Type B pancreatic cell (in vitro differentiated cells): ENCODE measurements around the gene TP53I11. TPM values are rescaled to one million over a fixed set of nuclear protein-coding genes. Genes with fewer than 3 reads are reported as not detected.

Source experiments
- DNase-seq: peaks from one replicate; pipeline ENCODE4 v3.0.0; 2021; ENCODE audit warnings: mixed read lengths; ENCODE audit not compliant: unreplicated experiment; ENCODE audit errors: extremely low spot score
- H3K27ac Mint-ChIP-seq: 2 replicates; pipeline ENCODE4 v1.8.0; 2021; ENCODE audit warnings: mild to moderate bottlenecking, mixed read lengths
- H3K27me3 Mint-ChIP-seq: 2 replicates; pipeline ENCODE4 v1.8.0; 2021; ENCODE audit warnings: mixed read lengths
- H3K36me3 Mint-ChIP-seq: 2 replicates; pipeline ENCODE4 v1.8.0; 2021; ENCODE audit warnings: mixed read lengths
- H3K4me1 Mint-ChIP-seq: one replicate; pipeline ENCODE4 v1.8.0; 2021; ENCODE audit warnings: mixed read lengths; ENCODE audit not compliant: unreplicated experiment
- H3K4me3 Mint-ChIP-seq: 2 replicates; pipeline ENCODE4 v1.8.0; 2021; ENCODE audit warnings: mild to moderate bottlenecking, mixed read lengths
- H3K9me3 Mint-ChIP-seq: 2 replicates; pipeline ENCODE4 v1.8.0; 2021; ENCODE audit warnings: mixed read lengths
- CTCF ChIP-seq: fragments of 200-600 bp; sonication (generic); conservative IDR thresholded peaks from 2 replicates; pipeline ENCODE4 v1.5.0; 2021; ENCODE audit warnings: antibody characterized with exemption, mild to moderate bottlenecking
- total RNA-seq: library from RNA; stranded (reverse); gene quantifications from 2 replicates; pipeline ENCODE4 v1.2.1, GENCODE V29; 2021; ENCODE audit warnings: low replicate concordance

Gene TP53I11
- total RNA-seq, 1 donor from 2014 or later, result 72.4 TPM

GRCh38 chr11:44960200-44960845, 9.6 kb upstream of the TP53I11 start:
- H3K4me3 Mint-ChIP-seq, result no peak overlapping the region
- TF ChIP-seq CTCF, result no peak
- H3K36me3 Mint-ChIP-seq, result no peaks in the 10 kb centered on the region
- no peaks in the 10 kb centered on the region for H3K9me3 Mint-ChIP-seq
- H3K27ac Mint-ChIP-seq, result no peak overlapping the region
- no peak for DNase-seq
- H3K4me1 Mint-ChIP-seq, result peaks cover 33% of the 10 kb centered on the region
- peaks cover 25% of the 10 kb centered on the region for H3K27me3 Mint-ChIP-seq

DNA sequence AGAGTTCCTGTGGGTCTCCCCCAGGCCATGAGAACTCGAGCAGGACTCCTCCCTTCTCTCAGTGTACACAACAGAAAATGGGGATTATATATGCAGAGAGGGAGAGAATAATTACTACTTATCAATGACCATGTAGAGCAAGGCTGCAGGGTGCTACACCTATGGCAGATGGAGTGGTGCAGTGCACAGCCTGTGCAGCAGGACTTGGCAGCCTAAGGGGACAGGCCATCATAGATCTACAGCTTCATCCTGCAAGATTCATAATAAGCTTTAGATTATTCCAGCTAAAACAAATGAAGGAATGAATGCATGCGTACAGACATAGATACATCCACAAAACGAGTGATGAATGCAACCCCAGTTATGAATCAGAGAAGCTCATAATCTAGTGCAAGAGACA, 8.4 kb upstream of the TP53I11 start:
- Mint-ChIP-seq H3K27ac (no peak overlapping the region), H3K4me3 (no peak overlapping the region), H3K36me3 (no peaks in the 10 kb centered on the region), H3K27me3 (peaks cover 33% of the 10 kb centered on the region), H3K9me3 (no peaks in the 10 kb centered on the region), H3K4me1 (peaks cover 40% of the 10 kb centered on the region)
- no peak for TF ChIP-seq CTCF
- DNase-seq, result no peak

GRCh38 chr11:44957776-44958564, 7.3 kb upstream of the TP53I11 start:
- Mint-ChIP-seq H3K27me3 (peaks cover 33% of the 10 kb centered on the region), H3K9me3 (no peaks in the 10 kb centered on the region), H3K4me1 (peaks cover 44% of the 10 kb centered on the region), H3K4me3 (no peak overlapping the region), H3K27ac (peak overlapping the region; percentile 76), H3K36me3 (no peaks in the 10 kb centered on the region)
- no peak for DNase-seq
- TF ChIP-seq CTCF, result no peak

- H3K27ac Mint-ChIP-seq, result no peak overlapping the region
Measured at GRCh38 chr11:44957040-44957515, 6.4 kb upstream of the TP53I11 start.

More at GRCh38 chr11:44957040-44957515, 6.4 kb upstream of the TP53I11 start:
- Mint-ChIP-seq H3K4me1 (peaks cover 44% of the 10 kb centered on the region), H3K27me3 (peaks cover 33% of the 10 kb centered on the region), H3K9me3 (no peaks in the 10 kb centered on the region), H3K4me3 (peak overlapping the region; percentile 44), H3K36me3 (no peaks in the 10 kb centered on the region)
- DNase-seq, result no peak
- no peak for TF ChIP-seq CTCF
